Thoracic aorta (tissue), 2 donors: ENCODE data around the gene KAT6B. TPM values are rescaled to one million over a fixed set of nuclear protein-coding genes. Genes with fewer than 3 reads are reported as not detected.

Experiments
- ATAC-seq: fragments of 150-250 bp; one replicate; pipeline ENCODE4 v1.8.0; 2017; ENCODE audit warnings: low read depth; ENCODE audit not compliant: insufficient number of reproducible peaks, low FRiP score
- DNase-seq: peaks from one replicate; pipeline ENCODE4 v3.0.0-alpha.2; 2020; ENCODE audit warnings: low spot score
- H3K27ac ChIP-seq, 2 donors: fragments of 200-600 bp; sonication (generic); 1 replicate in 1 of 2; 2 replicates in 1 of 2; pipeline ENCODE4 v1.5.1; 2016; ENCODE audit warnings: mild to moderate bottlenecking in 2 of 2, moderate library complexity in 2 of 2
- H3K27me3 ChIP-seq: fragments of 200-600 bp; sonication (generic); replicated peaks from 2 replicates; pipeline ENCODE4 v1.6.0; 2016; ENCODE audit warnings: mild to moderate bottlenecking; ENCODE audit not compliant: insufficient read depth
- H3K36me3 ChIP-seq: fragments of 200-600 bp; sonication (generic); one replicate; pipeline ENCODE4 v1.5.1; 2016
- H3K4me1 ChIP-seq, 2 donors: fragments of 200-600 bp; sonication (generic); 1 replicate in 1 of 2; 2 replicates in 1 of 2; pipeline versions ENCODE4 v1.5.1 to v1.6.0; 2016; ENCODE audit warnings: low read depth in 2 of 2, mild to moderate bottlenecking in 1 of 2; ENCODE audit not compliant: control insufficient read depth in 1 of 2
- H3K4me3 ChIP-seq: fragments of 200-600 bp; sonication (generic); 2 replicates; pipeline ENCODE4 v1.5.1; 2016; ENCODE audit warnings: mild to moderate bottlenecking
- H3K9me3 ChIP-seq: fragments of 200-600 bp; sonication (generic); 2 replicates; pipeline ENCODE4 v1.5.1; 2016
- CTCF ChIP-seq: fragments of 200-600 bp; sonication (generic); IDR thresholded peaks from one replicate; pipeline ENCODE4 v1.5.1; 2019; ENCODE audit warnings: antibody characterized with exemption
- total RNA-seq, 2 donors: library from RNA; depleted of rRNA; stranded (reverse); fragments of >200 nt; gene quantifications; one replicate each; pipeline versions ENCODE4 v1.1.0 to v1.2.3, GENCODE V29; 2016

The KAT6B gene
- total RNA-seq, 2 donors from 2014 or later = 38.4 to 46.9 TPM

- H3K27me3 ChIP-seq = no peaks in the 10 kb centered on the region
- no peak for TF ChIP-seq CTCF
- peaks cover 0 to 3% of the 10 kb centered on the region in 2 donors for H3K4me1 ChIP-seq
- no peak for ATAC-seq
- H3K9me3 ChIP-seq = no peaks in the 10 kb centered on the region
- no peak overlapping the region for H3K4me3 ChIP-seq
- peaks cover 1% of the 10 kb centered on the region for H3K36me3 ChIP-seq
- DNase-seq = no peak
- H3K27ac ChIP-seq = no peak overlapping the region
Observed at GRCh38 chr10:75015442-75015841, 189.0 kb downstream of the KAT6B start.

GRCh38 chr10:75016325-75016724 lies 189.9 kb downstream of the KAT6B start:
- H3K4me3 ChIP-seq = no peak overlapping the region
- no peak overlapping the region for H3K27ac ChIP-seq
- DNase-seq = no peak
- no peak for ATAC-seq
- H3K4me1 ChIP-seq = peaks cover 0 to 3% of the 10 kb centered on the region in 2 donors
- no peaks in the 10 kb centered on the region for H3K27me3 ChIP-seq
- H3K36me3 ChIP-seq = peaks cover 6% of the 10 kb centered on the region
- TF ChIP-seq CTCF = no peak
- H3K9me3 ChIP-seq = no peaks in the 10 kb centered on the region

GRCh38 chr10:75018251-75018650 lies 191.9 kb downstream of the KAT6B start:
- no peaks in the 10 kb centered on the region for H3K9me3 ChIP-seq
- H3K4me1 ChIP-seq = peaks cover 0 to 3% of the 10 kb centered on the region in 2 donors
- TF ChIP-seq CTCF = no peak
- H3K27ac ChIP-seq = no peak overlapping the region
- ATAC-seq = no peak
- DNase-seq = no peak
- H3K36me3 ChIP-seq = peaks cover 8% of the 10 kb centered on the region
- no peaks in the 10 kb centered on the region for H3K27me3 ChIP-seq
- H3K4me3 ChIP-seq = no peak overlapping the region

- no peaks in the 10 kb centered on the region for H3K9me3 ChIP-seq
- no peak overlapping the region for H3K27ac ChIP-seq
- ATAC-seq = no peak
- H3K4me3 ChIP-seq = no peak overlapping the region
- H3K36me3 ChIP-seq = peaks cover 8% of the 10 kb centered on the region
- TF ChIP-seq CTCF = no peak
- H3K4me1 ChIP-seq = peaks cover 0 to 3% of the 10 kb centered on the region in 2 donors
- no peak for DNase-seq
- H3K27me3 ChIP-seq = no peaks in the 10 kb centered on the region
Observed at GRCh38 chr10:75018686-75019307, 192.4 kb downstream of the KAT6B start.

GRCh38 chr10:75019370-75019769 lies 193.0 kb downstream of the KAT6B start:
- Histone ChIP-seq H3K9me3 (no peaks in the 10 kb centered on the region), H3K27me3 (no peaks in the 10 kb centered on the region), H3K4me1 (peaks cover 0 to 3% of the 10 kb centered on the region in 2 donors), H3K36me3 (peaks cover 8% of the 10 kb centered on the region), H3K27ac (no peak overlapping the region), H3K4me3 (no peak overlapping the region)
- no peak for ATAC-seq
- no peak for DNase-seq
- TF ChIP-seq CTCF = peak; percentile 18
